Neural progenitor cell (in vitro differentiated cells): Measurements from ENCODE around the gene RARA. TPM values are rescaled to one million over a fixed set of nuclear protein-coding genes. Genes with fewer than 3 reads are reported as not detected.

Source experiments
- DNase-seq: peaks from one replicate; pipeline ENCODE4 v3.0.0-alpha.2; 2016; ENCODE audit warnings: low spot score
- H2AFZ ChIP-seq: fragments of 200-600 bp; sonication (generic); replicated peaks from 2 replicates; pipeline ENCODE4 v1.6.1; 2016; ENCODE audit warnings: antibody characterized with exemption
- H3F3A ChIP-seq: fragments of 200-600 bp; sonication (generic); 2 replicates; pipeline ENCODE4 v1.6.1; 2016; ENCODE audit warnings: antibody characterized with exemption, low read depth
- H3K27ac ChIP-seq: fragments of 200-600 bp; sonication (generic); 2 replicates; pipeline ENCODE4 v1.5.1; 2016; ENCODE audit warnings: mild to moderate bottlenecking
- H3K27me3 ChIP-seq: fragments of 200-600 bp; sonication (generic); 2 replicates; pipeline ENCODE4 v1.6.1; 2016; ENCODE audit warnings: mild to moderate bottlenecking, moderate library complexity
- H3K36me3 ChIP-seq: fragments of 200-600 bp; sonication (generic); 2 replicates; pipeline ENCODE4 v1.5.1; 2016
- H3K4me1 ChIP-seq: fragments of 200-600 bp; sonication (generic); 2 replicates; pipeline ENCODE4 v1.6.1; 2016; ENCODE audit warnings: mixed run types
- H3K4me2 ChIP-seq: fragments of 200-600 bp; sonication (generic); 2 replicates; pipeline ENCODE4 v1.6.1; 2016
- H3K4me3 ChIP-seq: fragments of 200-600 bp; sonication (generic); 2 replicates; pipeline ENCODE4 v1.5.1; 2016
- H3K79me2 ChIP-seq: fragments of 200-600 bp; sonication (generic); 2 replicates; pipeline ENCODE4 v1.6.1; 2016; ENCODE audit warnings: low read depth
- H3K9ac ChIP-seq: fragments of 200-600 bp; sonication (generic); 2 replicates; pipeline ENCODE4 v1.6.1; 2016
- H3K9me3 ChIP-seq: fragments of 200-600 bp; sonication (generic); 2 replicates; pipeline ENCODE4 v1.5.1; 2016; ENCODE audit warnings: low read depth
- H4K20me1 ChIP-seq: fragments of 200-600 bp; sonication (generic); 2 replicates; pipeline ENCODE4 v1.6.1; 2016; ENCODE audit warnings: low read depth
- H3K27ac Mint-ChIP-seq: 3 replicates; pipeline ENCODE4 v1.8.0; 2021; ENCODE audit warnings: mixed read lengths
- H3K27me3 Mint-ChIP-seq: 2 replicates; pipeline ENCODE4 v1.8.0; 2022; ENCODE audit warnings: low read depth, mild to moderate bottlenecking, inconsistent platforms, moderate library complexity, mixed read lengths; ENCODE audit not compliant: insufficient read depth
- H3K36me3 Mint-ChIP-seq: 3 replicates; pipeline ENCODE4 v1.8.0; 2021; ENCODE audit warnings: mixed read lengths
- H3K4me1 Mint-ChIP-seq: 3 replicates; pipeline ENCODE4 v1.8.0; 2021; ENCODE audit warnings: mixed read lengths
- H3K4me3 Mint-ChIP-seq: 3 replicates; pipeline ENCODE4 v1.8.0; 2021; ENCODE audit warnings: mild to moderate bottlenecking, moderate library complexity, mixed read lengths
- H3K9me3 Mint-ChIP-seq: 3 replicates; pipeline ENCODE4 v1.8.0; 2020; ENCODE audit warnings: mixed read lengths
- CTCF ChIP-seq: fragments of 200-600 bp; sonication (generic); IDR thresholded peaks from 2 replicates; pipeline ENCODE4 v1.5.1; 2017; ENCODE audit warnings: antibody characterized with exemption, mild to moderate bottlenecking
- EZH2 ChIP-seq: fragments of 200-600 bp; sonication (generic); IDR thresholded peaks from 2 replicates; pipeline ENCODE4 v1.6.1; 2017; ENCODE audit warnings: antibody characterized with exemption, mild to moderate bottlenecking, moderate library complexity
- EZH2phosphoT487 ChIP-seq: fragments of 200-600 bp; sonication (generic); IDR thresholded peaks from 2 replicates; pipeline ENCODE4 v1.6.1; 2017; ENCODE audit warnings: antibody characterized with exemption
- total RNA-seq: library from RNA; depleted of rRNA; stranded (reverse); fragments of >200 nt; gene quantifications from 2 replicates; pipeline ENCODE4 v1.2.3, GENCODE V29; 2015; ENCODE audit warnings: low replicate concordance

The RARA gene
- 9.0 and 9.4 TPM in 2 replicates for total RNA-seq

GRCh38 chr17:40309031-40309948, at the start of gene RARA:
TSS of gene RARA (plus strand) at chr17:40309180. CDS start at chr17:40331219, 22,039 bp downstream.
- H3K79me2 ChIP-seq, result no peaks in the 10 kb centered on the region
- peak within 1 kb of the TSS; percentile 78 for H3K4me3 ChIP-seq
- H3K36me3 Mint-ChIP-seq, result no peaks in the 10 kb centered on the region
- H3K27me3 ChIP-seq, result no peaks in the 10 kb centered on the region
- H2AFZ ChIP-seq, result peak within 1 kb of the TSS; percentile 93
- no peak within 1 kb of the TSS for H3K4me3 Mint-ChIP-seq
- H3K27ac ChIP-seq, result no peak within 1 kb of the TSS
- H3K9ac ChIP-seq, result peak within 1 kb of the TSS; percentile 14
- no peaks in the 10 kb centered on the region for H3K9me3 ChIP-seq
- H4K20me1 ChIP-seq, result peaks cover 18% of the 10 kb centered on the region
- peaks cover 31% of the 10 kb centered on the region for H3K4me1 Mint-ChIP-seq
- peaks cover 38% of the 10 kb centered on the region for H3F3A ChIP-seq
- peak within 1 kb of the TSS; percentile 89 for H3K4me2 ChIP-seq
- peaks cover 11% of the 10 kb centered on the region for H3K27me3 Mint-ChIP-seq
- H3K36me3 ChIP-seq, result no peaks in the 10 kb centered on the region
- peaks cover 57% of the 10 kb centered on the region for H3K4me1 ChIP-seq
- peak; percentile 83 for DNase-seq
- H3K9me3 Mint-ChIP-seq, result no peaks in the 10 kb centered on the region
- TF ChIP-seq EZH2phosphoT487 (no peak), CTCF (no peak), EZH2 (no peak)
- peak within 1 kb of the TSS; percentile 74 for H3K27ac Mint-ChIP-seq

DNA sequence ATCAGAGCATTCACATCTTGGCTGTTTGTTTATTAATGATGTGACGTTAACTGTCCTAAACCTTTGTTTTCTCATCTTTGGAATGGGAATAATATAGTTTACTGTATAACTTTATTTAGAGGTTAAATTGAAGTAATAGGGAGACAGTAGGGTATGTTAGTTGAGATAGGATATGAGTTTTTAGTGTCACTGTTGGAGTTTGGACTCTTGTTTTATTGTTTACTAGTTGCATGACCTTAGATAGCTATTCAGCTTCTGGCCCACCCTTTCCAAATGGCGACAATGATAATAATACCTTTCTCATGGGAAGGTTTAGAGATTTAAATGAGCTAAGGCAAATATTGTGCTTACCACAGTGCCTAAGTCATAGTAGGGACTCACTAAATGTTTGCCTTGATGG, 49.5 kb upstream of the RARA start:
- Histone ChIP-seq H3F3A (no peaks in the 10 kb centered on the region), H3K27ac (no peak overlapping the region), H2AFZ (no peak overlapping the region), H3K36me3 (peaks cover 3% of the 10 kb centered on the region), H3K9me3 (no peaks in the 10 kb centered on the region), H3K79me2 (peaks cover 5% of the 10 kb centered on the region), H3K27me3 (no peaks in the 10 kb centered on the region), H3K4me1 (no peaks in the 10 kb centered on the region), H4K20me1 (no peaks in the 10 kb centered on the region), H3K4me2 (no peak overlapping the region), H3K9ac (no peak overlapping the region), H3K4me3 (no peak overlapping the region)
- Mint-ChIP-seq H3K27me3 (no peaks in the 10 kb centered on the region), H3K4me1 (no peaks in the 10 kb centered on the region), H3K36me3 (peaks cover 31% of the 10 kb centered on the region), H3K9me3 (no peaks in the 10 kb centered on the region), H3K4me3 (no peak overlapping the region), H3K27ac (no peak overlapping the region)
- no peak for DNase-seq
- TF ChIP-seq EZH2phosphoT487, result no peak
- no peak for TF ChIP-seq EZH2
- no peak for TF ChIP-seq CTCF

DNA sequence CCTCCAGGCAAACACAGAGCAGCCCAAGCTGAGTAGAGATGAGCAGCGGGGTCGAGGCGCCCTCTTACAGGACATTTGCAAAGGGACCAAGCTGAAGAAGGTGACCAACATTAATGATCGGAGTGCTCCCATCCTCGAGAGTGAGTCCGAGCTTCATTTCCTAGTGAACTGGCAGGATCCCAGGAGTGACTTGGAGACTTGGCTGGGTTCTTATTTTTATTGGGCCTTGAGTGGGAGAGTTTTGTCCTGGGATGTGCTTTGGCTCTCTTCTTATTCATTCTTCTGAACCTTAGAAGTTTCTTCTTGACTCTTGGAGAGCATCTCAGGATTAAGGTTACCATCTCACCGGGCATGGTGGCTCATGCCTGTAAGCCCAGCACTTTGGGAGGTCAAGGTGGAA, 48.5 kb upstream of the RARA start:
- Histone ChIP-seq H3F3A (no peaks in the 10 kb centered on the region), H3K27ac (no peak overlapping the region), H2AFZ (no peak overlapping the region), H3K4me1 (no peaks in the 10 kb centered on the region), H3K9me3 (no peaks in the 10 kb centered on the region), H3K4me2 (no peak overlapping the region), H4K20me1 (no peaks in the 10 kb centered on the region), H3K79me2 (no peaks in the 10 kb centered on the region), H3K27me3 (no peaks in the 10 kb centered on the region), H3K9ac (no peak overlapping the region), H3K36me3 (peaks cover 3% of the 10 kb centered on the region), H3K4me3 (no peak overlapping the region)
- DNase-seq, result no peak
- TF ChIP-seq CTCF, result no peak
- H3K9me3 Mint-ChIP-seq, result no peaks in the 10 kb centered on the region
- no peak overlapping the region for H3K27ac Mint-ChIP-seq
- no peaks in the 10 kb centered on the region for H3K27me3 Mint-ChIP-seq
- H3K36me3 Mint-ChIP-seq, result peaks cover 35% of the 10 kb centered on the region
- H3K4me3 Mint-ChIP-seq, result no peak overlapping the region
- no peaks in the 10 kb centered on the region for H3K4me1 Mint-ChIP-seq
